Left lung (tissue), 10 donors: Measurements from ENCODE around the gene PCDHGA1. TPM values are rescaled to one million over a fixed set of nuclear protein-coding genes. Genes with fewer than 3 reads are reported as not detected.

Experiments
- ATAC-seq: fragments of 200-7000 bp; cut with Tn5 transposase; one replicate; pipeline ENCODE4 v1.9.1; 2020; ENCODE audit warnings: moderate library complexity
- DNase-seq, 4 donors: peaks; one replicate each; pipeline ENCODE4 v3.0.0-alpha.2; 2013 to 2020
- H3K27ac ChIP-seq, 2 donors: fragments of 200-600 bp; sonication (generic) in 1 of 2; one replicate each; pipeline versions ENCODE4 v1.5.0 to v1.8.0; 2020 to 2021
- H3K27me3 ChIP-seq, 2 donors: fragments of 200-600 bp; sonication (generic) in 1 of 2; one replicate each; pipeline versions ENCODE4 v1.5.0 to v1.8.0; 2020 to 2021
- H3K36me3 ChIP-seq, 2 donors: fragments of 200-600 bp; sonication (generic) in 1 of 2; one replicate each; pipeline versions ENCODE4 v1.5.0 to v1.8.0; 2020 to 2021
- H3K4me1 ChIP-seq, 2 donors: fragments of 200-600 bp; one replicate each; pipeline ENCODE4 v1.8.0; 2021
- H3K4me3 ChIP-seq, 2 donors: fragments of 200-600 bp; sonication (generic) in 1 of 2; one replicate each; pipeline versions ENCODE4 v1.5.0 to v1.8.0; 2020 to 2021; ENCODE audit warnings: mild to moderate bottlenecking in 1 of 2
- H3K9me3 ChIP-seq, 2 donors: fragments of 200-600 bp; sonication (generic) in 1 of 2; one replicate each; pipeline versions ENCODE4 v1.5.0 to v1.8.0; 2020 to 2021
- CTCF ChIP-seq, 2 donors: fragments of 200-600 bp; sonication (generic) in 1 of 2; IDR thresholded peaks; one replicate each; pipeline versions ENCODE4 v1.5.0 to v1.8.0; 2021; ENCODE audit warnings: antibody characterized with exemption in 2 of 2
- intact Hi-C, 2 donors: fragments of 100-400 bp; cut with DNase I; formaldehyde crosslinking; loops; one replicate each; pipeline versions ENCODE4 v1.11.2 to v1.14.2; 2022
- polyA plus RNA-seq, 6 donors: library from polyadenylated mRNA; unstranded; fragments of 120-200 nt; gene quantifications; one replicate each; pipeline ENCODE4 v1.2.1, GENCODE V29; 2013; ENCODE audit not compliant: insufficient read length in 6 of 6
- total RNA-seq, 2 donors: library from RNA; stranded (reverse); fragmentation: NEBNext Ultra II Directional; extraction: Animal tissue kit (Norgen Biotek cat#: 25700); gene quantifications; one replicate each; pipeline ENCODE4 v1.2.1, GENCODE V29; 2021
- donor health status: DM: no; HTN: yes; CAD: no.
- donor health status: DM: no; HTN: no; CAD: no.

PCDHGA1 gene
- total and polyA plus RNA-seq, 8 donors = 0.38 to 1.1 (median 0.75) TPM

- Histone ChIP-seq H3K4me3 (no peak overlapping the region), H3K4me1 (peaks cover 29 to 76% of the 10 kb centered on the region in 2 donors), H3K27me3 (peaks cover 0 to 9% of the 10 kb centered on the region in 2 donors), H3K36me3 (peaks cover 0 to 31% of the 10 kb centered on the region in 2 donors), H3K9me3 (no peaks in the 10 kb centered on the region), H3K27ac (peak overlapping the region in 1 of 2 donors; percentile 13)
- intact Hi-C loops = no loop called here
- DNase-seq (no peak), ATAC-seq (no peak)
- TF ChIP-seq CTCF (IDR thresholded peaks at IDR 0.05) = no peak
Measured at GRCh38 chr5:141510850-141511601, 180.7 kb downstream of the PCDHGA1 start.

DNA sequence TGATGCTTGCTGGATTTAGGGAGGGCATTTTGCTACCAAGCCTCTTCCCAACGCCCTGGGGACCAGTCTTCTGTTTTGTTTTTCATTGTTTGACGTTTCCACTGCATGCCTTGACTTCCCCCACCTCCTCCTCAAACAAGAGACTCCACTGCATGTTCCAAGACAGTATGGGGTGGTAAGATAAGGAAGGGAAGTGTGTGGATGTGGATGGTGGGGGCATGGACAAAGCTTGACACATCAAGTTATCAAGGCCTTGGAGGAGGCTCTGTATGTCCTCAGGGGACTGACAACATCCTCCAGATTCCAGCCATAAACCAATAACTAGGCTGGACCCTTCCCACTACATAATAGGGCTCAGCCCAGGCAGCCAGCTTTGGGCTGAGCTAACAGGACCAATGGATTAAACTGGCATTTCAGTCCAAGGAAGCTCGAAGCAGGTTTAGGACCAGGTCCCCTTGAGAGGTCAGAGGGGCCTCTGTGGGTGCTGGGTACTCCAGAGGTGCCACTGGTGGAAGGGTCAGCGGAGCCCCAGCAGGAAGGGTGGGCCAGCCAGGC, 181.5 kb downstream of the PCDHGA1 start:
- Histone ChIP-seq H3K4me1 (peaks cover 31 to 81% of the 10 kb centered on the region in 2 donors), H3K27me3 (peaks cover 0 to 9% of the 10 kb centered on the region in 2 donors), H3K36me3 (peaks cover 0 to 39% of the 10 kb centered on the region in 2 donors), H3K27ac (peak overlapping the region; percentile 83 to 87), H3K9me3 (no peaks in the 10 kb centered on the region), H3K4me3 (no peak overlapping the region)
- DNase-seq = no peak
- intact Hi-C loops = no loop called here
- TF ChIP-seq CTCF (IDR thresholded peaks at IDR 0.05) = no peak
- ATAC-seq = no peak

DNA sequence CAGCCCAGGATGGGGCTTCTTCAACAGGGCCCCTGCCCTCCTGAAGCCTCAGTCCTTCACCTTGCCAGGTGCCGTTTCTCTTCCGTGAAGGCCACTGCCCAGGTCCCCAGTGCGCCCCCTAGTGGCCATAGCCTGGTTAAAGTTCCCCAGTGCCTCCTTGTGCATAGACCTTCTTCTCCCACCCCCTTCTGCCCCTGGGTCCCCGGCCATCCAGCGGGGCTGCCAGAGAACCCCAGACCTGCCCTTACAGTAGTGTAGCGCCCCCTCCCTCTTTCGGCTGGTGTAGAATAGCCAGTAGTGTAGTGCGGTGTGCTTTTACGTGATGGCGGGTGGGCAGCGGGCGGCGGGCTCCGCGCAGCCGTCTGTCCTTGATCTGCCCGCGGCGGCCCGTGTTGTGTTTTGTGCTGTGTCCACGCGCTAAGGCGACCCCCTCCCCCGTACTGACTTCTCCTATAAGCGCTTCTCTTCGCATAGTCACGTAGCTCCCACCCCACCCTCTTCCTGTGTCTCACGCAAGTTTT, 182.1 kb downstream of the PCDHGA1 start:
- Histone ChIP-seq H3K36me3 (peaks cover 0 to 45% of the 10 kb centered on the region in 2 donors), H3K27ac (peak overlapping the region; percentile 83 to 87), H3K9me3 (no peaks in the 10 kb centered on the region), H3K4me3 (peak overlapping the region; percentile 31 to 49), H3K4me1 (peaks cover 28 to 81% of the 10 kb centered on the region in 2 donors), H3K27me3 (peaks cover 0 to 9% of the 10 kb centered on the region in 2 donors)
- intact Hi-C loops = no loop called here
- TF ChIP-seq CTCF (IDR thresholded peaks at IDR 0.05) = peak; percentile 81 to 82
- peak in 3 of 4 donors; percentile 79 to 94 (median 83) for DNase-seq
- ATAC-seq = peak; percentile 66

DNA sequence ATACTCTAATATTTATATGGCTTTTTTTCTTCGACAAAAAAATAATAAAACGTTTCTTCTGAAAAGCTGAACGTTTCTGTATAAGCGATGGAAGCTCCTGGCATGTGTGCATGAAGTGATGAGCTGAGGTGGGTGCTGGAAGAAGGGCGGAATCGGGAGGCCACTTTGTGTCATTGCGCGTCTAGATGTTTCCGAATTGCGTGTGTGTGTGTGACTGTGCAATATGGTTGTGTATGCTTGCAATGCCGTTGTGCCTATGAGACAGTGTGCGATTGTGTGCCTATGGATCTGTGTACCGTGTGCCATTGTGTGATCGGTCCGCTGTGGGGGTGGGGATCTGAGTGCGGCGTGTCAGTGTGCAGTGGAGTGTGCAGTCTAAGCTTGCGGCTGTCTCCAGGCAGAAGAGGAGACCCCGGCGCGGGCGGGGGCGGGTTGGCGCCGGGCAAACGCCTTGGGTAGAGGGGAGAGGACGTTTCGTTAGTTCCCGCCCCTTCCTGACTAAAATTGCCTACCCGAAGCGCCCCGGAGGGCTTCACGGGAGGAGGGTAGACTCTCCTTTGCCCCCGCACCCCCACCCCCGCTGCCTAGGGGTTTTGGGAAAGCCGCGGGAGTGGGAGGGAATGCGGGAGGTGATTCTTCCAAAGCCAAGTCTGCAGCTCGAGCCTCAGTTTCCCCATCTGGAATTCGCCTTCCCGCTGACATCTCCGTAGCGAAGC, 182.8 kb downstream of the PCDHGA1 start:
- DNase-seq (peak in 2 of 4 donors; percentile 59 to 80), ATAC-seq (peak; percentile 29)
- H3K4me3 ChIP-seq = peak overlapping the region; percentile 31 to 49
- H3K4me1 ChIP-seq = peaks cover 25 to 81% of the 10 kb centered on the region in 2 donors
- intact Hi-C loops = no loop called here
- no peaks in the 10 kb centered on the region for H3K9me3 ChIP-seq
- no peak for TF ChIP-seq CTCF (IDR thresholded peaks at IDR 0.05)
- H3K27me3 ChIP-seq = peaks cover 0 to 9% of the 10 kb centered on the region in 2 donors
- peak overlapping the region; percentile 83 to 87 for H3K27ac ChIP-seq
- peaks cover 0 to 50% of the 10 kb centered on the region in 2 donors for H3K36me3 ChIP-seq
